ENCODE measurements around the gene APPBP2. TPM values are rescaled to one million over a fixed set of nuclear protein-coding genes. Genes with fewer than 3 reads are reported as not detected.

The APPBP2 gene
- polyA plus RNA-seq, 1 donor (not counting 4 experiments of a cell fraction or from before 2014, with no cell fraction given): 21.1 TPM

DNA sequence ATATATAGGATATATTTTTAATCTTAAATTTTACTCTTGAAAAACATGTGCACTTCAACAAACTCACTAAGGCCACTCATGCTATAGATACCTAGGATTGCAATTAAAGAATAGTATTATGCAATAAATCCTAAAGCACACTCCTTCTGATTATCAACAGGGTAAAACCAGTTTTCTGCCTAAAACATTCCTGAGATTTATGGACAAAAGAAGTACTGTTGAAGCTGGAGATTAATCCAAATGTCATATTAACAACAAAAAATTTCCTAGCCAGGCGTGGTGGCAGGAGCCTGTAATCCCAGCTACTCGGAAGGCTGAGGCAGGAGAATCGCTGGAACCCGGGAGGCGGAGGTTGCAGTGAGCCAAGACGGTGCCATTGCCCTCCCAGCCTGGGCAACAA, 82.3 kb downstream of the APPBP2 start:
- H3K9ac ChIP-seq (ENCODE audit: control insufficient read depth, extremely low read depth, insufficient read depth, low read length): no peak overlapping the region
- DNase-seq (ENCODE audit: low read depth, low spot score) (no peak), FAIRE-seq (no peak)
- H3K4me2 ChIP-seq (ENCODE audit: control insufficient read depth, extremely low read depth, insufficient read depth, low read depth, low read length): no peak overlapping the region
- H3K27ac ChIP-seq (ENCODE audit: control insufficient read depth, insufficient read depth, low read length): no peak overlapping the region
- no peak for TF ChIP-seq EZH2 (IDR thresholded peaks at IDR 0.05; ENCODE audit: low read length)
- TF ChIP-seq, protein P1, sequence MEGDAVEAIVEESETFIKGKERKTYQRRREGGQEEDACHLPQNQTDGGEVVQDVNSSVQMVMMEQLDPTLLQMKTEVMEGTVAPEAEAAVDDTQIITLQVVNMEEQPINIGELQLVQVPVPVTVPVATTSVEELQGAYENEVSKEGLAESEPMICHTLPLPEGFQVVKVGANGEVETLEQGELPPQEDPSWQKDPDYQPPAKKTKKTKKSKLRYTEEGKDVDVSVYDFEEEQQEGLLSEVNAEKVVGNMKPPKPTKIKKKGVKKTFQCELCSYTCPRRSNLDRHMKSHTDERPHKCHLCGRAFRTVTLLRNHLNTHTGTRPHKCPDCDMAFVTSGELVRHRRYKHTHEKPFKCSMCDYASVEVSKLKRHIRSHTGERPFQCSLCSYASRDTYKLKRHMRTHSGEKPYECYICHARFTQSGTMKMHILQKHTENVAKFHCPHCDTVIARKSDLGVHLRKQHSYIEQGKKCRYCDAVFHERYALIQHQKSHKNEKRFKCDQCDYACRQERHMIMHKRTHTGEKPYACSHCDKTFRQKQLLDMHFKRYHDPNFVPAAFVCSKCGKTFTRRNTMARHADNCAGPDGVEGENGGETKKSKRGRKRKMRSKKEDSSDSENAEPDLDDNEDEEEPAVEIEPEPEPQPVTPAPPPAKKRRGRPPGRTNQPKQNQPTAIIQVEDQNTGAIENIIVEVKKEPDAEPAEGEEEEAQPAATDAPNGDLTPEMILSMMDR (optimal IDR thresholded peaks at IDR 0.05 in 1 of 3, IDR thresholded peaks at IDR 0.05 in 1 of 3, conservative IDR thresholded peaks at IDR 0.05 in 1 of 3; ENCODE audit: extremely low read depth in 1 of 3, insufficient read depth in 2 of 3, low read length in 3 of 3): no peak
- H4K20me1 ChIP-seq (ENCODE audit: control insufficient read depth, extremely low read depth, insufficient read depth, low read length): no peaks in the 10 kb centered on the region
- H2AFZ ChIP-seq (ENCODE audit: control insufficient read depth, low read length): no peak overlapping the region
- no peaks in the 10 kb centered on the region for H3K27me3 ChIP-seq (ENCODE audit: control insufficient read depth, extremely low read depth, insufficient read depth, low read length)
- dilution Hi-C loops (cut with MboI; ENCODE audit: extremely low pct_ligation_motif_present, low sequenced_read_pairs): no loop called here
- H3K9me1 ChIP-seq (ENCODE audit: control insufficient read depth, extremely low read depth, insufficient read depth, low read length): no peaks in the 10 kb centered on the region
- peaks cover 5% of the 10 kb centered on the region for H3K4me1 ChIP-seq (ENCODE audit: control insufficient read depth, extremely low read depth, insufficient read depth, low read length)
- peaks cover 4% of the 10 kb centered on the region in 2 experiments for H3K36me3 ChIP-seq (ENCODE audit: control insufficient read depth in 2 of 2, extremely low read depth in 1 of 2, insufficient read depth in 2 of 2, low read length in 2 of 2)
- no peaks in the 10 kb centered on the region for H3K9me3 ChIP-seq (ENCODE audit: control insufficient read depth, low read depth, low read length)
- H3K4me3 ChIP-seq (ENCODE audit: control insufficient read depth in 2 of 3, extremely low read depth in 1 of 3, insufficient read depth in 2 of 3, low read depth in 1 of 3, low read length in 3 of 3): no peak overlapping the region
- H3K79me2 ChIP-seq (ENCODE audit: control insufficient read depth, insufficient read depth, low read length): no peaks in the 10 kb centered on the region

DNA sequence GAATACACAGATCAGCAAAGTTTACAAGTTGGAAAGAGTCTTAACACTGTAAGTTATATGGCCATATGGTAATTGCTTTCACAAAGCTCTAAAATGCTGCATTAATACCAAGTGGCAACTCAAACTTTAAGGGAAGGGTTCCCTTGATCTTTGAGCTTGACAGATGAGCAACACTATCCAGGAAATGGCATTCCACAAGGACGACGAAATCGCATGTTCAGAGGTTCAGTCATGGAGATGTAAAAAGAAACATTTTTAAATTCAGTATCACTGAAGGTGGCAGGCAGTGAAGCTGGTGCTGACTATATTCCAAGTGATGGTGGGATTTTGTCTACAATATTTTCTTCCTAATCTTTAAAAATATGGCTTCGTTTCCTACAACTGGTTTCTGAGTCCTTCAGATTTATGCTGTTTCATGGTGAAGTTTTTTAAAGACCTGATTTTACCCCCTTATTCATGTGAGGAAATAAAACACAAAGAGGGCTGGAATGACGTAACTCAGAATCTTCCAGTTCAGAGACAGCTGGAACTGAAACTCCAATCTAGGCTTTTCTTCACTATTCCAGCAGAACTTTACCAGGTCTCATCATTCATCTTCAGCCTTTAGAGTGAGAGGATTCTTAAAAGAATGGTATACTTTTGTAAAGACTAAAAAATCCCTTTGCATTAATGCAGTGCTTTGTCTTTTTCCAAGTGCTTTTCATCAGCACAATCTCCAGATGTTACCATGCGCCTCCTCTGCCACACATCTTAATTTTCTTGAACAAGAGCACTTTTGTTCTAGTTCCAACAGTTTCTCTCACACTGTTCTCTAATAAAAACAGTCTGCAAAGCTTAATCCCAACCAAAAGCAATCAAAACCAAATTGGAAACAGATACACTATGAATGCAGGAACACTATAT, 83.5 kb downstream of the APPBP2 start:
- H3K4me2 ChIP-seq (ENCODE audit: control insufficient read depth, extremely low read depth, insufficient read depth, low read depth, low read length): no peak overlapping the region
- H3K27me3 ChIP-seq (ENCODE audit: control insufficient read depth, extremely low read depth, insufficient read depth, low read length): no peaks in the 10 kb centered on the region
- no peak overlapping the region for H2AFZ ChIP-seq (ENCODE audit: control insufficient read depth, low read length)
- H4K20me1 ChIP-seq (ENCODE audit: control insufficient read depth, extremely low read depth, insufficient read depth, low read length): no peaks in the 10 kb centered on the region
- no peak overlapping the region for H3K9ac ChIP-seq (ENCODE audit: control insufficient read depth, extremely low read depth, insufficient read depth, low read length)
- TF ChIP-seq, protein P1 (optimal IDR thresholded peaks at IDR 0.05 in 1 of 3, IDR thresholded peaks at IDR 0.05 in 1 of 3, conservative IDR thresholded peaks at IDR 0.05 in 1 of 3; ENCODE audit: extremely low read depth in 1 of 3, insufficient read depth in 2 of 3, low read length in 3 of 3): no peak
- TF ChIP-seq EZH2 (IDR thresholded peaks at IDR 0.05; ENCODE audit: low read length): no peak
- no peaks in the 10 kb centered on the region for H3K9me3 ChIP-seq (ENCODE audit: control insufficient read depth, low read depth, low read length)
- H3K4me3 ChIP-seq (ENCODE audit: control insufficient read depth in 2 of 3, extremely low read depth in 1 of 3, insufficient read depth in 2 of 3, low read depth in 1 of 3, low read length in 3 of 3): no peak overlapping the region
- dilution Hi-C loops (cut with MboI; ENCODE audit: extremely low pct_ligation_motif_present, low sequenced_read_pairs): no loop called here
- H3K79me2 ChIP-seq (ENCODE audit: control insufficient read depth, insufficient read depth, low read length): no peaks in the 10 kb centered on the region
- H3K4me1 ChIP-seq (ENCODE audit: control insufficient read depth, extremely low read depth, insufficient read depth, low read length): peaks cover 5% of the 10 kb centered on the region
- FAIRE-seq: no peak
- H3K36me3 ChIP-seq (ENCODE audit: control insufficient read depth in 2 of 2, extremely low read depth in 1 of 2, insufficient read depth in 2 of 2, low read length in 2 of 2): peaks cover 2 to 4% of the 10 kb centered on the region in 2 experiments
- H3K27ac ChIP-seq (ENCODE audit: control insufficient read depth, insufficient read depth, low read length): no peak overlapping the region
- no peak for DNase-seq (ENCODE audit: low read depth, low spot score)
- H3K9me1 ChIP-seq (ENCODE audit: control insufficient read depth, extremely low read depth, insufficient read depth, low read length): no peaks in the 10 kb centered on the region

Data from keratinocyte (primary cell).